ENCODE measurements around the gene OBSCN.
"Not testable (repeated sequence)": the region's sequence is repeated elsewhere in the genome, so short reads cannot be mapped to it uniquely, and the experiment has no call there.

Gene OBSCN

DNA sequence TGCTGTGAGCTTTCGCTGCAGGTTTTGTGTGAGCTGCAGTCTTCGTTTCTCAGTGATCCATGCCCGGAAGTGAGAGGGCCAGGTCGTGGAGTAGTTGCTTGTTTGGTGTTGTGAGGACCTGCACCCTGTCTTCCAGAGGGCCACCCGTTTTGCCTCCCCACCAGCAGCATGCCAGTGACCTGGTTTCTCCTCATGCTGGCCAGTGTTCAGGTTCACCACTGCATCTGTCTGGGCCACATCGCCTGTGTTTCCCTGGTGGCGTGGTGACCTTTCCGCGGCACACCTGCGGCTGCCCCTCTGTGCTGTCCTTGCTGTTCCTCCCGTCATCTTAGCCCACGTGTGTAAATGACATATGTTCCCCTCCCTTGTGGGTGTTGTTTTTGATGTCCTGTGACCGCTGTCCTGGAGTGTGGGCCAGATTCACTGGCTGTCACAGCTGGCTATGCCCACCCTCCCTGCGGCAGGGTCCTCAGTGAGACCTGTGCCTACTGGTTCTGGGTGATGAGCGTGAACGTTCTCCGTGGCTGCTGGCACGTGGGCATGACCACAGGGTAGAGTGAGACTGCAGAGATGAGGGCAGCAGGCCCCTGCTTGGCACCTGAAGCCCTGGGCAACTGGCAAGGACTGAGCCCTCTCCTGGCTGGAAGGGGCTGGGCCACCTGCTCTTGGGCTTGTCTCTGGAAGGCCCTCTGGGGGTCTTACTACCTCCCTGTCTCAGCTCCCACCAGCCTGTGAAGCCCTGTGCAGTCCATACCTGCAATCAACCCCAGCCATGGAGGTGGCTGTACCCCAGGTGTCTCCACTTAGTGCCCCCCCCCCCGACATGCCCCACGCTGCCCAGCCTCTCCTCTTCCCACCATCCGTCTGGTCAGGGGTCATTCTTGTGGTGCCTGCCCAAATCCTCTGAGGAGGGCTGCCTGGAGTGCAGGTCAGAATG lies 35.0 kb upstream of the OBSCN start:
- no peak for DNase-seq (ENCODE audit: low spot score)

DNA sequence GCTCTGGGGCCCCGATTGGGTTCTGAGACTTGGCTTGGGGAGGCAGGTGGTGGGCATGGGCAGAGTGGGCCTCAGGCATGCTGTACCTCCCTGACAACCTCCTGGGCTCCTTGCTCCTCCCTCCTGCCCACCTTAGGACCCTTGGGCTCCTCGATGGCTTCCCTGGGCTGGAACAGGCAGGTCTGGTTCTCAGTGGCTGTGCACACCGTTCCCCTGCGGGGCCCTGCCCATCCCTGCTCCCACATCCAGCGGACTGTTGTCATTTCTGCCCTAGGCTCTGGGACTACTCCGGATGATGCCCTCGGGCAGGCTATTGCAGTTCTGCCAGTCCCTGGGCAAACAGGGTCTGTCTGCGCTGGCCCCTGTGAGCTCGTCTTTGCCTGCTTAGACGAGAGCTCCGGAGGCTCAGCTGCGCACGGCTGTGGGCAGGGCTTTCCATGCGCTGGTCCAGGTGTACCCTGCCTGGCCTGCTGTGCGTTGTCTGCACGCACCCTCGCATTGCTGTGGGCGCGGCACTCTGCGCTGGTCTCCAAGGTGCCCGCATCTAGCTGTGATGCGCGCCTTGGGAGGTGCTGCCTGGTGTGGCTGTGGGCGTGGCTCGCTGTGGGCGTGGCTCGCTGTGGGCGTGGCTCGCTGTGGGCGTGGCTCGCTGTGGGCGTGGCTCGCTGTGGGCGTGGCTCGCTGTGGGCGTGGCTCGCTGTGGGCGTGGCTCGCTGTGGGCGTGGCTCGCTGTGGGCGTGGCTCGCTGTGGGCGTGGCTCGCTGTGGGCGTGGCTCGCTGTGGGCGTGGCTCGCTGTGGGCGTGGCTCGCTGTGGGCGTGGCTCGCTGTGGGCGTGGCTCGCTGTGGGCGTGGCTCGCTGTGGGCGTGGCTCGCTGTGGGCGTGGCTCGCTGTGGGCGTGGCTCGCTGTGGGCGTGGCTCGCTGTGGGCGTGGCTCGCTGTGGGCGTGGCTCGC lies 34.0 kb upstream of the OBSCN start:
- DNase-seq (ENCODE audit: low spot score): peak; percentile 41

DNA sequence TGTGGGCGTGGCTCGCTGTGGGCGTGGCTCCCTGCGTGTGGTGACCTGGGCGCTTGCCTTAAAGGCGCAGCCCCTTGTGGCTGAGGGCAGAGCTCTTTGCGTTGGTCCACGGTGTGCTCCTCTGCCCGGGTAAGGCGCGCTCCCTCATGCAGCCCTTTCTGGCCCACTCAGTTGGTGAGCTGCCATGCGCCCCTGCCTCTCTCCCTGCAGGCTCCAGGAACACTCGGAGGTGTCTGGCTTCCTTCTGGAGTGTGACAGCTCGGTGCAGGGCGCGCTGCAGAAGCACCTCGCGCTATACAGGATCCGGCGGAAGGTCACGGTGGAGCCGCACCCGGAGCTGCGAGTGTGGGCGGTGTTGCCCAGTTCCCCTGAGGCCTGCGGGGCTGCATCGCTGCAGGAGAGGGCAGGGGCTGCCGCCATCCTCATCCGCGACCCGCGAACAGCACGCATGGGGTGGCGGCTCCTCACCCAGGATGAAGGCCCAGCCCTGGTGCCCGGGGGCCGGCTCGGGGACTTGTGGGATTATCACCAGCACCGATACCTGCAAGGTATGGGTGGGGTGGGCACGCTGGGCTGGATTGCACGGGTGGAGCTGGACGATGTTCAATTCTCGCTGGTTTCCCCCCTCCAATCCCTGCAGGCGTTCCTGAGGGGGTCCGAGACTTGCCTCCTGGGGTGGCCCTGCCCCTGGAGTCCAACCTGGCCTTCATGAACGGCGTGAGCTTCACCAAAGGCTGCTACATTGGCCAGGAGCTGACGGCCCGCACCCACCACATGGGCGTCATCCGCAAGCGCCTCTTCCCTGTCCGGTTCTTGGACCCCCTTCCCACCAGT lies 33.1 kb upstream of the OBSCN start:
- peak; percentile 61 for DNase-seq (ENCODE audit: low spot score)

DNA sequence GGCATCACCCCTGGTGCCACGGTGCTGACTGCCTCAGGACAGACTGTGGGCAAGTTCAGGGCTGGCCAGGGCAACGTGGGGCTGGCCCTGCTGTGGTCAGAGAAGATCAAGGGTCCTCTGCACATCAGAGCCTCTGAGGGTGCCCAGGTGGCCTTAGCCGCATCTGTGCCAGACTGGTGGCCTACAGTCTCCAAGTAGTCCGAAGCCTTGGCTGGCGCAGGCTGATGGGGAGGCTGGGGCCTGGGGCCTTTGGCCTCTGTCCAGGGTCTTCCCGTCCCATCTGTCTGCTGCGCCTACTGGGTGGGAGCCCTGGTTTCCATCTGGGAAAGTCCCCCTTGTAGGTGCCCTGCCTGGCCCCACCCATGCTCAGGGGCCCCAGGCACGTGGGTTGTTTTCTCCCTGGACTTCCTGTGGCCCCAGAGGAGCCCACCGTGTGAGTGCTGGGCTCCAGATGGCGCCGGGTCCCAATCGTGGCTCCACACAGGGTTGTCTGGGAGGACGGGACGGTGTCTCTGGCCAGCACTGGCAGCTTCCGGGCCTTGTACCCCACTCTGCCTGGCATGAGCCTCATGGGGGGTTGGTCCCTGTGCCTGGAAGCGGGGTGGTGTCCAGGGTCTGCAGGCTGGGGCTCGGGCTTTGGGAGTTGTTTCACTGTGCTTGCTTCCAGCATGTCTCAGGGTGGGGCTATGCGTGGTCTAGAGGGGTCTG lies 32.4 kb upstream of the OBSCN start:
- no peak for DNase-seq (ENCODE audit: low spot score)

DNA sequence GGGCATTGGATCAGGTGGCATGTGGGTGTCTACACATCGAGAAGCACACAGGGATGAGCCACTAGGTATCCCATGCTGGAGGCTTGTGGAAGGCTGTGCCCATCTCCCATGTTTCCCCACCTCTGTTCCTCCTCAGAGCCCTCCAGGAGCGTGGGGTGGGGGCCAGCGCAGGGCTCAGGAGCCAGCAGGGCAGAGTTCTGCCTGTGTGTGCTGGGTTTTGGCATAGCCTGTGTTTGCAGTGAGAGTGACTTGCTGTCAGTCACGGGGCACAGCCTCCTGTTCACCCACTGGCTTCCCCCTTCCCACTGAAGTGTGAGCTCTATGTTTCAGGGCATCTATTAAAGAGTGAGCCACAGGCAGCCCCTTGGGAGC lies 31.8 kb upstream of the OBSCN start:
- DNase-seq (ENCODE audit: low spot score): no peak

DNA sequence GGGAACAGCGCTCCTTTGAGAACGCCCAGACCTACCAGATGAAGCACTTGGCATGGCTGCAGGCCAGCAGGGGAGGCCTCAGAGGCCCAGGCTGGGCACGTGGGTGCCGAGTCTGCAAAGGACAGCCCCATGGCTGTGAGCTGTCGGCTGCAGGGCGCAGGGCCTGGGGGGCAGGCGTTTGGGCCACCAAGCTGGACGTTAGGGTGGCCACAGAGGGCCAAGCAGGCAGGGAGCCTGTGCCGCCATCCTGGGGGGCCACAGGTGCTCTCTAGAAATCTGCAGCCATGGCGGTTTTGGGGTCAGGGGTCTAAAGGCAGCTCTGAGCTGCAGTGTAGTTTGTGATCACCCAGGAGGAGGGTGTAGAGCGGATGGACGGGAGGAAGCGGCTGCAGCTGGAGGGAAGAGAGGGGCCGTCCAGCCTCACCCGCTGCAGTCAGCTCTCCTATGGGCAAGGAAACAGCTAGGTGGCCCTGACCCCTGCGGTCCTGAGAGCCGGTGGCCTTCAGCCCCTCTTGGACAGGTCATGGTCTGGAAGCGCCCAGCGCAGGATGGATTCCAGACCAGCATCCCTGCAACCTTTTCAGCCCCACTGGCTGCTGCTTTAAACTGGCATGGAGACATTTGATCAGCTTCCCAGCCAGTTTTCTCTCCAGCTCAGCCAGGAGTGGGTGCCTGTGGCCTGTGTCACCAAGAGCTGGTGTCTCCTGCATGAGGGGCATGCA lies 31.2 kb upstream of the OBSCN start:
- DNase-seq (ENCODE audit: low spot score): no peak

DNA sequence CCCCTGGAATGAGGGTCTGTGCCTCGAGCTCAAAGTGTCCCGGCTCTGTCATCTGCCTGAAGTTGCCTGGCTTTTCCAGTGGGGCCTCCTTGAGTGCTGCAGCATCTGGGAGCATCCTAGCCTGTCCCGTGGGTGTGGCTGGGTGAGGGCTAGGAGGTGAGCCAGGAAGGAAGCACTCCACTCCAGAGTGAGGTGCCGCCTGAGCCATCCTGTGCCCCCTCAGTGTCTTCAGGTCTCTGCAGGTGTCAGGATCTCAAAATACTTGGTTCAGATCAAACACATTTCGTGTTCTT lies 30.7 kb upstream of the OBSCN start:
- DNase-seq (ENCODE audit: low spot score): no peak

DNA sequence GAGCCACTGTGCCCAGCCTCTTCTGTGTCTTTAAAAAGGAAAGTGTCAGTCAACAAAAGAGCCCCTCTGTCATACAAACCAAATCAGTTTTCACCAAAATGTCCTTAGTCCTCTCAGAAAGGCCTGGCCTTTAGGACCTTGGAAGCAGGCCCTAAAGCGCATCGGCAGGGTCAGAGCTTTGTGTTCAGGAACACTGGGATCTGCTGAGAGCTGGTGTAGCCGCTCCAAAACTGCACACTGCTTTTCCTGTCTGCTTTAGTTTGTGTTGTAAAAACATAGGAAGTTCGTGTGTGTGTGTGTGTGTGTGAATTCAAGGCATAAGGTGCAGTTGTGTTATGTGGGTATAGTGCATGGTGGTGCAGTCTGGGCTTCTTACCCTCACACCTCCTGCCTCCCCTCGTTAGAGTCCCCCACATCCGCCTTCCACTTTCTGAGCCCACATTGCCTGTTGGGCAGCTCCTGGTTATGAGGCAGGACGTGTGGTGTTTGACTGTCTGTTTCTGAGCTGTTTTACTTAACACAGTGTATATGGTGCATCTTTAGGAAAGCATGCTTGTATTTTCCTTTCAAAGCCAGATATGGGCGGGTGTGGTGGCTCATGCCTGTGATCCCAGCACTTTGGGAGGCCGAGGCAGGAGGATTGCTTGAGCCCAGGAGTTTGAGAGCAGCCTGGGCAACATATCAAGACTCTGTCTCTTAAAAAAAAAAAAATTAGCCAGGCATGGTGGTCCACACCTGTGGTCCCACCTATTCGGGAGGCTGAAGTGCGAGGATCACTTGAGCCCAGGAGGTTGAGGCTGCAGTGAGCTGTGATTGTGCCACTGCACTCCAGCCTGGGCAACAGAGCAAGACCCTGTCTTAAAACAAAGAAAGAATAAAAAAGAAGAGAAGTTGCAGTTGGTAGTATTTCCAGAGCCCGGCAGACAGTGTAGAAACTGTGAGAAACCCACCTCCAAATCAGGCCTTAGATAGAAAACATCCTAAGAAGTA lies 29.8 kb upstream of the OBSCN start:
- no peak for DNase-seq (ENCODE audit: low spot score)

DNA sequence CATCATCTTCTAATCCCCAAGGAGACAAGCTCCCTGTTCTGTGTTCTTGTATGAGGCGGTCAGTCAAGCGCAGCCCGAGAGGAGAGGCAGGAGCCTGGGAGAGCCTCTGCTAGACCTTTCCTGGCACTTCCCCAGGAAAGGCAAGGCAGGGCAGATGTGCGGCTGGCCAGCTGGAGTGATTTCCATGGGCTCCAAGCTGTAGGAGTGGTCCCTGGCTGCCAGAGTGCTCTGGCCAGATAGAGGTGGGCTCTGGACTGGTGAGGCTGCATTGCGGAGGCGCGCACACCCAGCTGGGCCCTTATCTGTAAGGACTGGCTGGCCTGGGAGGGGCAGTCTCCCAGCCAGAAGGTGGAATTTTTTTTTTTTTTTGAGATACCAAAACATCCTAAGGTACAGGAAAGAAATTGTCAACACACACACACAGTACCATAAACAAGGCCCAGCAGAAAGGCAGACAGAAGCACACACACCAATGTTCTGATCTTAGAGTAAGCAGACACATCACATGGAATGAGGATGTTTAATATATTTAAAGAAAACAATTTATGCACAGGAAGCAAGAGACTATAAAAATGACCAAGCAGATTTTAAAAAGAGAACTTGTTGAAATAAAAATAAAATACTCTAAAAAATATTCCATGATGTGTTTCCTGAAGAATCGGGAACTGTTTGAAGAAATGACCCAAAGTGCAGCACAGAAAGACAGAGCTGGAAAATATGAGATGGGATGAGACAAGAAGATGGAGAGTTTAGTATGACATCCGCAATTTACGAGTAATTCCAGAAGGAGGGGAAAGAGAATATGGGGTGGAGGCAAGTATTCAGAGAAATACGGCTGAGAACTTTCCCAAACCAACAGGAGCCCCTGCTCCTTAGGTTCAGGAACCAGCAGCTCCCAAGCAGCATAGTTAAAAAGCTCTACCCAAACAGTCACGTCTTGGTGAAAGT lies 28.8 kb upstream of the OBSCN start:
- no peak for DNase-seq (ENCODE audit: low spot score)

DNA sequence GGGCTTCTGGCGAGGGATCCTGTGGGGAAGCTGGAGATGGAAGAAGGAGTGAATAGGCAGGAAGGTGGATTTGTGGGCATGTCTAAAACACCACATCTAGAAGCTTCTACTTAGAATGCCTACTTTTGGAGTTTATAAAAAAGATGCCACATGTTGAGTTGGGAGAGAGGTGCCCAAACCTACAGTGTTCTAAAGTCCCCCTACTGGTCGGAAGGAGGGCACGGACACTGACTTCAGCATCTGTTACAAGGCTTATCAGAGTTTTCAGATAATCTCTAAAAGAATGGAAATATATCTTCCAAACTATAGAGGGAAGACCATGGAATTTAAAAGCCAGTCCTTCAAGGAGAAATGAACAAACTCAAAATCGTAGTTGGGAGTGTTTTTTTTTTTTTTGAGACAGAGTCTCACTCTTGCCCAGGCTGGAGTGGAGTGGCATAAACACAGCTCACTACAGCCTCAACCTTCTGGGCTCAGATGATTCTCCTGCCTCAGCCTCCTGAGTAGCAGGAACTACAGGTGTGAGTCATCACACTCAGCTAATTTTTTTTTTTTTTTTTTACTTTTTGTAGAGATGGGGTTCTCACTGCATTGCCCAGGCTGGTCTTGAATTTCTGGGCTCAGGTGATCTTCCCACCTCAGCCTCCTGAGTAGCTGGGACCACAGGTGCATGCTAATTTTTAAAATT lies 27.4 kb upstream of the OBSCN start:
- peak; percentile 14 for DNase-seq (ENCODE audit: low spot score)

DNA sequence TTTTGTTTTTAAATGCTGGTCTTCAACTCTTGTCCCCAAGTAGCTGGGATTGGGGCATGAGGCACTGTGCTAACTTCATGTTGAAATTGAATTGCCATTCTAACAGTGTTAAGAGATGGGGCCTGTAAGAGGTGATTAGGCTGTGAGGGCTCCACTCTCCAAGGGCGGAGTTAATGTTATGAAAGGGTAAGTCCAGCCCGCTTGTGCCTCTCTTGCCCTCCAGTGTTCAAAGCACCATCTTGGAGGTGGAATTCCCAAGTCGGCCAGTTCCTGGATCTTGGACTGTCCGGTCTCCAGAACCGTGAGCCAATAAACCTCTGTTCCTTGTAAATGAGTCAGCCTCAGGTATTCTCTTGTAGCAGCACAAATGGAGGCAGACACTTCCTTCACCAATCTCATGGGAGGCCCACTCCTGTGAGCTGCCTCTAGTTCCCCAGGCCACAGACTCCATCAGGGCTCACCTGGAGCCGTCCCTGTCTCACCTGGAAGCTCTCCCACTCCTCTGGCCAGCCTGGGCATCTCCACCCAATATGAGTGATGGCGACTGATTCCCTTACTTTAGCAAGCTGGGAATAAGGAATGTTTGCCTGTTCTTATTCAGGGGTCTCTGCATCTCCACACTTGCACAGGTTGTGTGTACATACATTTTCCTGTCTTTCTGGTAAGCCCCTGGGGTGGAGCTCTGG lies 26.7 kb upstream of the OBSCN start:
- no peak for DNase-seq (ENCODE audit: low spot score)

DNA sequence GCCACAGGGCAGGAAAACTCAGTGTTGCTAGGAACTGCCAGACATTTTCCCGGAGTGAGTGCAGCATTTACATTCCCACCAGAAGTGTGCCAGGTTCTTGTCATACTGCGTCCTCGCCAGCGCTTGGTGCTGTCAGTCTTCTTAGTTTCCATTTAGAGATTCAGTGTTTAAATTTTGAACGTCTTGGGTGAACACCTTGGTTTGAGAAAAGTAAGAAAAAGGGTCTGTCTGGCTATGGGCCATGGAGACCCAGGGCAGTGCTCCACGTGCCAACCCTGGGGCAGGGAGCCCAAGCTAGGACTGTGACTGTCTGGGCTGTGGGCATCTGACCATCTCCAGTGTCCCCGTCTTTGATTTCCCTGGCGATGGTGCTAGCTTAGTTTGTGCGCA lies 26.2 kb upstream of the OBSCN start:
- DNase-seq (ENCODE audit: low spot score): no peak

DNA sequence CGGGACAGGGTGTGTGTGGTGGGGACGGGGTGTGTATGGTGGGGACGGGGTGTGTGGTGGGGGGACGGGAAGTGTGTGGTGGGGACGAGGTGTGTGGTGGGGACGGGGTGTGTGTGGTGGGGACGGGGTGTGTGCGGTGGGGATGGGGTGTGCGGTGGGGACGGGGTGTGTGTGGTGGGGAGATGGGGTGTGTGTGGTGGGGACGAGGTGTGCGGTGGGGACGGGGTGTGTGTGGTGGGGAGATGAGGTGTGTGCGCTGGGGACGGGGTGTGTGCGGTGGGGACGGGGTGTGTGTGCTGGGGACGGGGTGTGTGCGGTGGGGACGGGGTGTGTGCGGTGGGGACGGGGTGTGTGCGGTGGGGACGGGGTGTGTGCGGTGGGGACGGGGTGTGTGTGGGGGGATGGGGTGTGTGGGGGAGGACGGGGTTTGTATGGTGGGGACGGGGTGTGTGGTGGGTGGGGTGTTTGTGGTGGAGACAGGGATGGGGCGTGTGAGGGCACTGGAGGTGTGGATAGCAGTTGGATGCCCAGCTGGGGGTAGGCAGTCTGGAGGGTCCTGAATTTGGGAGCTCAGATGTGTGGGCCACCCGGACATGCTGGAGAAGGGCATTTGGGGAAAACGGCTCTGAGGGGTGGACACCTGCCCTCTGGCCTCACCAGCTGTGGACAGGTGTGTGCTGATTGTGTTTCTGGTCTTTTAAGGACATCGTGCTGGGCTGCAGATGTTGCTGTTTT lies 25.4 kb upstream of the OBSCN start:
- DNase-seq (ENCODE audit: low spot score): no peak

DNA sequence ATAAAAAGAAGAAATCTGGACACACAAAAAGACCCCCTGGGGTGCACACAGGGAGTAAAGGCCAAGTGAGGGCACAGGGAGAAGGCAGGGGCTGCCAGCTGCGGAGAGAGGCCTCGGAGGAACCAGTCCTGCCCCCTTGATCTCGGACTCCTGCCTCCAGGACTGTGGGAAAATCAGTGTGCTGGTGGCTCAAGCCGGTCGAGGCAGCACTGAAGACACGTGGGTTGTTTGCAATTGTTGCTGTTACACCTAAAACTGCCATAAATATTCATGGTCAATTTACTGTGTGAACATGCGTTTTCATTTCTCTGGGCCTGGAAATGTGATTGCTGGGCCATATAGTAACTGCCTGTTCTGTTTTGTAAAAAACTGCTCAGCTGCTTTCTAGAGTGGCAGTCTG lies 23.7 kb upstream of the OBSCN start:
- no peak for DNase-seq (ENCODE audit: low spot score)

DNA sequence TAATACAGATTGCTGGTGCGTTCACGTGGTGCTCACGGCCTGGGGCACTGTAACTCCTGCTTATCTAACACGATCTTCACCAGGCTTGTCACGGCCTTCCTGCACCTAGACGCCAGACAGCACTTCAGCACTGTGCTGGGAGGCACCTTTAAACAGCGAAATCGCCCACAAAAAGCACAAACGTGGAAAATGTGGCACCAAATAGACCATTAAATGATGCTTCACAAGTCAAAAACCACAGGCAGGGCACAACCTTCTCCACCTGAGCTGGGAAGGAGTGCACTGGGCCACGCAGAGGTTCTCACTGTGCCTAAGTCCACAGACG lies 22.2 kb upstream of the OBSCN start:
- no peak for DNase-seq (ENCODE audit: low spot score)

DNA sequence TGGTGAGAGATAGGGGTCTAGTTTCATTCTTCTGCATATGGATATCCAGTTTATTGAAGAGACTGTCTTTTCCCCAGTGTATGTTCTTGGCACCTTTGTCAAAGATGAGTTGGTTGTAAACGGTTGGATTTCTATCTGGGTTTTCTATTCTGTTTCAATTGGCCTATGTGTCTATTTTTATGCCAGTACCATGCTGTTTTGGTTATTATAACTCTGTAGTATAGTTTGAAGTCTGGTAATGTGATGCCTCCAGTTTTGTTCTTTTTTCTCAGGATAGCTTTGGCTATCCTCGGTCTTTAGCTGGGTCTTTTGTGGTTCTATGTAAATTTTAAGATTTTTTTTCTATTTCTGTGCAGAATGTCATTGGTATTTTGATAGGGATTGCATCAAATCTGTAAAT lies 19.6 kb upstream of the OBSCN start:
- DNase-seq (ENCODE audit: low spot score): not testable (repeated sequence)

DNA sequence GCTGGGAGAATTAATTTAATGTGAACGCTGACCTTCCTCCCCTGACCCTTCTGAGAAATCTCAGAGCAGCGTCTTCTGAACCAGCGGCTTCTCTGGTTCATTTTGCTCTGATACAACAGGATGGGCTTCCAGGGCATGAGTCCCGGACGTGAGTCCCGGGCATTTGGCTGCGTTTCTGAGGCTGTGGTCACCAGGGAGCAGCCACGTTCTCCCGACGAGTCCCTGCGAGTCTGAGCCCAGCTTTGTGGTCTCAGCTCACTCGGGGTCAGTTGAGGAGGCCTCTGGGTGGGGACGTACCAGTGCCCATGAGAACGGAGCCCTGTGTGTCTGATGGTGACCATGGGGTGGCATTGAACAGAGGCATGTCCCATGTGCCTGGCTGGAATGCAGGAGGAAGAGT lies 17.7 kb upstream of the OBSCN start:
- DNase-seq (ENCODE audit: low spot score): no peak

All from RKO (cell line).